Sigmoid colon (tissue), 7 donors: Measurements from ENCODE around the gene XPNPEP2. TPM values are rescaled to one million over a fixed set of nuclear protein-coding genes. Genes with fewer than 3 reads are reported as not detected.

Experiments used
- DNase-seq: peaks from one replicate; pipeline ENCODE4 v3.0.0-alpha.2; 2019
- H3K27ac ChIP-seq, 4 donors: fragments of 200-600 bp; sonication (generic); one replicate each; pipeline ENCODE4 v1.5.1; 2016 to 2019; ENCODE audit warnings: mild to moderate bottlenecking in 1 of 4
- H3K27me3 ChIP-seq, 3 donors: fragments of 200-600 bp; sonication (generic); one replicate each; pipeline ENCODE4 v1.5.1; 2019; ENCODE audit warnings: mild to moderate bottlenecking in 1 of 3
- H3K36me3 ChIP-seq, 4 donors: fragments of 200-600 bp; sonication (generic); one replicate each; pipeline ENCODE4 v1.5.1; 2016 to 2019
- H3K4me1 ChIP-seq, 4 donors: fragments of 200-600 bp; sonication (generic); one replicate each; pipeline ENCODE4 v1.5.1; 2017 to 2019
- H3K4me3 ChIP-seq, 4 donors: fragments of 200-600 bp; sonication (generic); one replicate each; pipeline ENCODE4 v1.5.1; 2017 to 2019; ENCODE audit warnings: mild to moderate bottlenecking in 2 of 4, moderate library complexity in 1 of 4
- H3K9me3 ChIP-seq, 4 donors: fragments of 200-600 bp in 3 of 4; sonication (generic) in 3 of 4; one replicate each; pipeline versions ENCODE4 v1.5.1 to v1.6.1; 2013 to 2019
- CTCF ChIP-seq, 4 experiments: fragments of 450-650 bp in 3 of 4; fragments of 200-600 bp in 1 of 4; IDR thresholded peaks; one replicate each; pipeline ENCODE4 v1.5.1; 2016 to 2019; ENCODE audit warnings: antibody characterized with exemption in 4 of 4, mild to moderate bottlenecking in 3 of 4, moderate library complexity in 2 of 4
- EP300 ChIP-seq, 4 donors: sonication (generic); formaldehyde crosslinking; IDR thresholded peaks; one replicate each; pipeline ENCODE4 v1.6.1; 2017; ENCODE audit warnings: antibody characterized with exemption in 4 of 4
- POLR2A ChIP-seq, 2 donors: fragments of 450-650 bp; IDR thresholded peaks; one replicate each; pipeline ENCODE4 v1.6.1; 2016; ENCODE audit warnings: antibody characterized with exemption in 2 of 2, mild to moderate bottlenecking in 2 of 2, moderate library complexity in 2 of 2
- POLR2AphosphoS5 ChIP-seq, 4 donors: sonication (generic); formaldehyde crosslinking; IDR thresholded peaks; one replicate each; pipeline ENCODE4 v1.6.1; 2017; ENCODE audit warnings: antibody characterized with exemption in 4 of 4
- WGBS, 2 donors: extraction: QIAGEN DNeasy Blood & Tissue Kit; methylation state at CpG; one replicate each; pipeline ENCODE4 v1.1.7; 2013; 5-methylcytosine and 5-hydroxymethylcytosine counted together
- intact Hi-C: fragments of 100-400 bp; cut with DNase I; formaldehyde crosslinking; loops from one replicate; pipeline ENCODE4 v1.15.1; 2023
- polyA plus RNA-seq, 3 donors: library from polyadenylated mRNA; stranded (reverse); fragments of 200-250 nt; gene quantifications; one replicate each; pipeline ENCODE4 v1.2.3, GENCODE V29; 2013
- total RNA-seq, 4 donors: library from RNA; depleted of rRNA; stranded (reverse); fragments of >200 nt; gene quantifications; one replicate each; pipeline ENCODE4 v1.1.0, GENCODE V29; 2016
- donor health status: healthy with polysubstance abuse.
- donor health status: Bipolar disorder and iron deficiency.
- donor health status: healthy.

Gene XPNPEP2
- total and polyA plus RNA-seq, 7 donors: 1.8 to 11.1 (median 3.3) TPM

- no peak for DNase-seq
- intact Hi-C loops: no loop called here
- H3K4me1 ChIP-seq: no peaks in the 10 kb centered on the region
- H3K9me3 ChIP-seq: no peaks in the 10 kb centered on the region
- TF ChIP-seq POLR2AphosphoS5 (IDR thresholded peaks at IDR 0.05) (no peak), EP300 (IDR thresholded peaks at IDR 0.05) (no peak), POLR2A (IDR thresholded peaks at IDR 0.05) (no peak), CTCF (IDR thresholded peaks at IDR 0.05) (no peak)
- no peak overlapping the region for H3K4me3 ChIP-seq
- H3K36me3 ChIP-seq: no peaks in the 10 kb centered on the region
- WGBS, 2 donors: 92 to 99% methylated on average over 4 of the region's 4 CpGs
- H3K27ac ChIP-seq: no peak overlapping the region
- no peaks in the 10 kb centered on the region for H3K27me3 ChIP-seq
These were observed 22.8 kb downstream of the XPNPEP2 start for GRCh38 chrX:129761596-129761995.

GRCh38 chrX:129762448-129762847, 23.7 kb downstream of the XPNPEP2 start:
- DNase-seq: no peak
- intact Hi-C loops: no loop called here
- H3K27me3 ChIP-seq: no peaks in the 10 kb centered on the region

GRCh38 chrX:129763666-129764065, 24.9 kb downstream of the XPNPEP2 start:
- H3K4me3 ChIP-seq: no peak overlapping the region
- no peaks in the 10 kb centered on the region for H3K27me3 ChIP-seq
- no peaks in the 10 kb centered on the region for H3K4me1 ChIP-seq
- intact Hi-C loops: no loop called here
- H3K36me3 ChIP-seq: no peaks in the 10 kb centered on the region
- no peak for TF ChIP-seq POLR2A (IDR thresholded peaks at IDR 0.05)
- TF ChIP-seq CTCF (IDR thresholded peaks at IDR 0.05): no peak
- no peak for TF ChIP-seq EP300 (IDR thresholded peaks at IDR 0.05)
- no peak for TF ChIP-seq POLR2AphosphoS5 (IDR thresholded peaks at IDR 0.05)
- DNase-seq: no peak
- no peak overlapping the region for H3K27ac ChIP-seq
- H3K9me3 ChIP-seq: no peaks in the 10 kb centered on the region

More at GRCh38 chrX:129762448-129762847, 23.7 kb downstream of the XPNPEP2 start:
- WGBS, 2 donors: 94 to 97% methylated on average over 3 of the region's 3 CpGs
- Histone ChIP-seq H3K4me1 (no peaks in the 10 kb centered on the region), H3K4me3 (no peak overlapping the region), H3K27ac (no peak overlapping the region), H3K9me3 (no peaks in the 10 kb centered on the region), H3K36me3 (no peaks in the 10 kb centered on the region)
- TF ChIP-seq EP300 (IDR thresholded peaks at IDR 0.05) (no peak), POLR2AphosphoS5 (IDR thresholded peaks at IDR 0.05) (no peak), CTCF (IDR thresholded peaks at IDR 0.05) (no peak), POLR2A (IDR thresholded peaks at IDR 0.05) (no peak)

- Histone ChIP-seq H3K27ac (no peak overlapping the region), H3K4me1 (no peaks in the 10 kb centered on the region), H3K36me3 (no peaks in the 10 kb centered on the region), H3K9me3 (no peaks in the 10 kb centered on the region), H3K4me3 (no peak overlapping the region), H3K27me3 (no peaks in the 10 kb centered on the region)
- WGBS, 2 donors: 95 to 96% methylated on average over 8 of the region's 8 CpGs
- intact Hi-C loops: no loop called here
- TF ChIP-seq POLR2A (IDR thresholded peaks at IDR 0.05) (no peak), EP300 (IDR thresholded peaks at IDR 0.05) (no peak), POLR2AphosphoS5 (IDR thresholded peaks at IDR 0.05) (no peak), CTCF (IDR thresholded peaks at IDR 0.05) (no peak)
- DNase-seq: no peak
These were observed 29.4 kb downstream of the XPNPEP2 start for GRCh38 chrX:129768186-129768585.
